Upper lobe of right lung (tissue), 1 donor: Measurements from ENCODE around the gene TMEM87B. TPM values are rescaled to one million over a fixed set of nuclear protein-coding genes. Genes with fewer than 3 reads are reported as not detected.
"Not testable (repeated sequence)": the region's sequence is repeated elsewhere in the genome, so short reads cannot be mapped to it uniquely, and the experiment has no call there.

Source experiments
- ATAC-seq: fragments of 200-7000 bp; cut with Tn5 transposase; one replicate; pipeline ENCODE4 v1.9.1; 2020; ENCODE audit warnings: mild to moderate bottlenecking, moderate library complexity
- DNase-seq: peaks from one replicate; pipeline ENCODE4 v3.0.0-alpha.2; 2020
- H3K27ac ChIP-seq: fragments of 200-600 bp; one replicate; pipeline ENCODE4 v1.8.0; 2022
- H3K27me3 ChIP-seq: fragments of 200-600 bp; one replicate; pipeline ENCODE4 v1.8.0; 2022; ENCODE audit warnings: mild to moderate bottlenecking
- H3K36me3 ChIP-seq: fragments of 200-600 bp; one replicate; pipeline ENCODE4 v1.8.0; 2022
- H3K4me1 ChIP-seq: fragments of 200-600 bp; one replicate; pipeline ENCODE4 v1.8.0; 2022
- H3K4me3 ChIP-seq: fragments of 200-600 bp; one replicate; pipeline ENCODE4 v1.8.0; 2022; ENCODE audit warnings: mild to moderate bottlenecking
- H3K9me3 ChIP-seq: fragments of 200-600 bp; one replicate; pipeline ENCODE4 v1.8.0; 2022
- intact Hi-C: fragments of 100-400 bp; cut with DNase I; formaldehyde crosslinking; loops from one replicate; pipeline ENCODE4 v1.11.0; 2022
- total RNA-seq: library from RNA; stranded (reverse); fragmentation: NEBNext Ultra II Directional; extraction: Animal tissue kit (Norgen Biotek cat#: 25700); gene quantifications from one replicate; pipeline ENCODE4 v1.2.1, GENCODE V29; 2021
- TF ChIP-seq, protein P1 (sequence below): fragments of 200-600 bp; IDR thresholded peaks from one replicate; pipeline ENCODE4 v1.8.0; 2022; ENCODE audit warnings: antibody characterized with exemption
- donor health status: DM: no; HTN: yes; CAD: no; lungs with severe emphysema.

TMEM87B gene
- total RNA-seq, 1 donor from 2014 or later: 28.0 TPM

GRCh38 chr2:112034924-112035323, 20.1 kb upstream of the TMEM87B start:
- ATAC-seq (no peak), DNase-seq (no peak)
- intact Hi-C loops: no loop called here
- Histone ChIP-seq H3K27me3 (no peaks in the 10 kb centered on the region), H3K9me3 (no peaks in the 10 kb centered on the region), H3K27ac (no peak overlapping the region), H3K36me3 (no peaks in the 10 kb centered on the region), H3K4me1 (peaks cover 25% of the 10 kb centered on the region), H3K4me3 (no peak overlapping the region)
- TF ChIP-seq, protein P1, sequence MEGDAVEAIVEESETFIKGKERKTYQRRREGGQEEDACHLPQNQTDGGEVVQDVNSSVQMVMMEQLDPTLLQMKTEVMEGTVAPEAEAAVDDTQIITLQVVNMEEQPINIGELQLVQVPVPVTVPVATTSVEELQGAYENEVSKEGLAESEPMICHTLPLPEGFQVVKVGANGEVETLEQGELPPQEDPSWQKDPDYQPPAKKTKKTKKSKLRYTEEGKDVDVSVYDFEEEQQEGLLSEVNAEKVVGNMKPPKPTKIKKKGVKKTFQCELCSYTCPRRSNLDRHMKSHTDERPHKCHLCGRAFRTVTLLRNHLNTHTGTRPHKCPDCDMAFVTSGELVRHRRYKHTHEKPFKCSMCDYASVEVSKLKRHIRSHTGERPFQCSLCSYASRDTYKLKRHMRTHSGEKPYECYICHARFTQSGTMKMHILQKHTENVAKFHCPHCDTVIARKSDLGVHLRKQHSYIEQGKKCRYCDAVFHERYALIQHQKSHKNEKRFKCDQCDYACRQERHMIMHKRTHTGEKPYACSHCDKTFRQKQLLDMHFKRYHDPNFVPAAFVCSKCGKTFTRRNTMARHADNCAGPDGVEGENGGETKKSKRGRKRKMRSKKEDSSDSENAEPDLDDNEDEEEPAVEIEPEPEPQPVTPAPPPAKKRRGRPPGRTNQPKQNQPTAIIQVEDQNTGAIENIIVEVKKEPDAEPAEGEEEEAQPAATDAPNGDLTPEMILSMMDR: no peak

DNA sequence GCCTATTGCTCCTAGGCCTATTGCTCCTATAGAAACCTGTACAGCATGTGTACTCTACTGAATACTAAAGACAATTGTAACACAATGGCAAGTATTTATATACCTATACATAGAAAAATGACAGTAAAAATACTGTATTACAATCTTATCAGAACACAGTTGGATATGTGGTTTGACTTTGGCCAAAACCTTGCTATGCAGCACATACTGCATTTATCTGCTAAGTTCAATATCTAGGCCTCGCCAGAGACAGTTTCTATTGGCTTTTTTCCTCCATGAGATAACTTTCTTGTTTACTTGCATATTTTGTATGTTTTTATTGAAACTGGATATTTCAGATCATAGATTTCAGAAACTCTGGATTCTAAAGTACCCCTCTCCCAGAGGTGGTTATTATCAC, 19.3 kb upstream of the TMEM87B start:
- Histone ChIP-seq H3K27me3 (no peaks in the 10 kb centered on the region), H3K4me3 (no peak overlapping the region), H3K36me3 (no peaks in the 10 kb centered on the region), H3K9me3 (no peaks in the 10 kb centered on the region), H3K27ac (no peak overlapping the region), H3K4me1 (peaks cover 25% of the 10 kb centered on the region)
- intact Hi-C loops: no loop called here
- DNase-seq (no peak), ATAC-seq (no peak)
- TF ChIP-seq, protein P1: no peak

DNA sequence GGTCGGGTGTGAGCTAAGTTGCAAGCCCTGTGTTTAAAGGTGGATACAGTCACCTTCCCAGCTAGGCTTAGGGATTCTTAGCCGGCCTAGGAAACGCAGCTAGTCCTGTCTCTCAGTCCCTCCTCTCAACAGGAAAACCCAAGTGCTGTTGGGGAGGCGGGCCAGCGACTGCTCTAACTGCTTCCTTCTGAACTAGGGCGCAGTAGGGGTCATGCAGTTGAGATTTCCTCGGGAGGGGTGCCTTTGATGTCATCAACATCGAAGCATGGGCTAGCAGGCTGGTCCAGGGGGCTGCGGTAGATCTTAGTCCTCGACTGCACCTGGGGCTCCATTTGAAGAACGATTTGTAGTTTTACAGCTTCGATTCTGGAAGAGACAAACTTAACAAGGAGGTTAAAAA, 15.5 kb upstream of the TMEM87B start:
- DNase-seq, H3K27ac ChIP-seq, H3K9me3 ChIP-seq, H3K36me3 ChIP-seq, H3K4me3 ChIP-seq, H3K27me3 ChIP-seq, intact Hi-C loops, ATAC-seq, H3K4me1 ChIP-seq: not testable (repeated sequence)

- H3K9me3 ChIP-seq, ATAC-seq: not testable (repeated sequence)
Observed at GRCh38 chr2:112040066-112040465, 15.0 kb upstream of the TMEM87B start.

DNA sequence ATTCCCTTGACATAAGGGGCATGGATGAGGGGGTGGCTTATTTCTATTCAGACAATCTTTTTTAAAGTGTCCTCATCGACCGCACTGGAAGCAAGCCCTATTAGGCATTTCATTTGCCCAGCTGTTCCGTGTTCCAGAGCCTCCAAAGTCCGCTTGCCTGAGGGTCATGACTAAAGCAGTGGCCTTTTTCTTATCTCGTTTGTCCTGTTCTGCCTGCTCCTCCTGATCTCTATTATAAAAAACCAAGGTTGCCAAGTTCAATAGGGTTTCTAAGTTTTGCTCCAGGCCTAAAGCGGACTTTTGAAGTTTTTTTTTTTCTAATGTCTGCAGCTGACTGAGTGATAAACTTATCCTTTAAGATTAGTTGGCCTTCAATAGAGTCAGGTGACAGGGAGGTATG, 13.6 kb upstream of the TMEM87B start:
- DNase-seq, H3K4me3 ChIP-seq, H3K27me3 ChIP-seq, H3K27ac ChIP-seq, intact Hi-C loops, H3K4me1 ChIP-seq, H3K9me3 ChIP-seq, H3K36me3 ChIP-seq, ATAC-seq: not testable (repeated sequence)

More at GRCh38 chr2:112040066-112040465, 15.0 kb upstream of the TMEM87B start:
- H3K4me3 ChIP-seq, H3K27ac ChIP-seq, intact Hi-C loops, H3K27me3 ChIP-seq, DNase-seq, H3K4me1 ChIP-seq, H3K36me3 ChIP-seq: not testable (repeated sequence)

DNA sequence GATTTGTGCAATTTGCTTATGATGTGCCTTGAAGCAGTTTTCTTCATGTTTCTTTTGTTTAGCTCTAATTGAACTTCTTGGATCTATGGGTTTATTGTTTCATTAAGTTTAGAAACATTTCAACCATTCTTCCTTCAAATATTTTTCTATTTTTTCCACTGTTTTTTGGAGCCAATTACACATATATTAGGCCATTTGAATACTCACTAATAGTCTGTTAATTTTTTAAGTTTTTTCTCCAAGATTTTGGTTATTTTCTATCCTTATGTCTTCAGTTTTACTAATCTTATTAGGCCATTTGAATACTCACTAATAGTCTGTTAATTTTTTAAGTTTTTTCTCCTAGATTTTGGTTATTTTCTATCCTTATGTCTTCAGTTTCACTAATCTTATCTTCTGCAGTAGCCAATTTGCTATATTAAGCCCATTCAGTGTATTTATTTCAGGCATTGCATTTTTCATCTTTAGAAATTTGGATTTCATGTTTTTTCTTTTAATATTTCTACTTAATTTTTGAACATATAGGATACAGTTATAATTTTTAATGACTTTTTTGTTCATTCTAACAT, 9.5 kb upstream of the TMEM87B start:
- Histone ChIP-seq H3K9me3 (no peaks in the 10 kb centered on the region), H3K27me3 (no peaks in the 10 kb centered on the region), H3K4me3 (no peak overlapping the region), H3K36me3 (no peaks in the 10 kb centered on the region), H3K4me1 (peaks cover 10% of the 10 kb centered on the region), H3K27ac (no peak overlapping the region)
- DNase-seq (no peak), ATAC-seq (no peak)
- intact Hi-C loops: loop anchor here (5.0 kb wide), 1 partner anchor 148 kb away; the partner anchor contains the start of gene MERTK
- TF ChIP-seq, protein P1: no peak

- DNase-seq: no peak
- H3K36me3 ChIP-seq: no peaks in the 10 kb centered on the region
- no peak overlapping the region for H3K4me3 ChIP-seq
- no peaks in the 10 kb centered on the region for H3K27me3 ChIP-seq
- no peak overlapping the region for H3K27ac ChIP-seq
- peaks cover 10% of the 10 kb centered on the region for H3K4me1 ChIP-seq
- no peaks in the 10 kb centered on the region for H3K9me3 ChIP-seq
- ATAC-seq: no peak
- TF ChIP-seq, protein P1: no peak
- intact Hi-C loops: loop anchor here (5.0 kb wide), 1 partner anchor 149 kb away; the partner anchor contains the start of gene MERTK
Observed at GRCh38 chr2:112046231-112046630, 8.8 kb upstream of the TMEM87B start.
